MM.1S (cell line): ENCODE measurements around the gene ENOPH1.

Source experiments
- DNase-seq: peaks from one replicate; pipeline ENCODE4 v3.0.0-alpha.2; 2015
- H2AFZ ChIP-seq: fragments of 300-600 bp; sonication (generic); 2 replicates; pipeline ENCODE4 v1.6.0; 2016; ENCODE audit warnings: antibody characterized with exemption, low read length
- H3F3A ChIP-seq: fragments of 300-600 bp; sonication (generic); 2 replicates; pipeline ENCODE4 v1.6.1; 2016; ENCODE audit warnings: mild to moderate bottlenecking, antibody characterized with exemption, low read length, moderate library complexity, mixed read lengths; ENCODE audit not compliant: insufficient read depth
- H3K27ac ChIP-seq: fragments of 300-600 bp; sonication (generic); 2 replicates; pipeline ENCODE4 v1.5.1; 2016; ENCODE audit warnings: mild to moderate bottlenecking, low read length
- H3K27me3 ChIP-seq: fragments of 300-600 bp; sonication (generic); replicated peaks from 2 replicates; pipeline ENCODE4 v1.6.0; 2016; ENCODE audit warnings: low read length; ENCODE audit not compliant: insufficient read depth
- H3K36me3 ChIP-seq: fragments of 300-600 bp; sonication (generic); replicated peaks from 2 replicates; pipeline ENCODE4 v1.6.1; 2016; ENCODE audit warnings: mild to moderate bottlenecking, low read length, mixed read lengths; ENCODE audit not compliant: insufficient read depth
- H3K4me1 ChIP-seq: fragments of 300-600 bp; sonication (generic); 2 replicates; pipeline ENCODE4 v1.6.1; 2016; ENCODE audit warnings: low read length, mixed read lengths
- H3K4me2 ChIP-seq: fragments of 300-600 bp; sonication (generic); 2 replicates; pipeline ENCODE4 v1.6.0; 2016; ENCODE audit warnings: low read depth, low read length
- H3K4me3 ChIP-seq: fragments of 300-600 bp; sonication (generic); 2 replicates; pipeline ENCODE4 v1.5.1; 2016; ENCODE audit warnings: low read length, mixed read lengths
- H3K79me2 ChIP-seq: fragments of 300-600 bp; sonication (generic); 2 replicates; pipeline ENCODE4 v1.6.1; 2016; ENCODE audit warnings: mixed run types, low read length, mixed read lengths
- H3K9ac ChIP-seq: fragments of 300-600 bp; sonication (generic); 2 replicates; pipeline ENCODE4 v1.6.1; 2016; ENCODE audit warnings: low read length, mixed read lengths
- H3K9me2 ChIP-seq: fragments of 300-600 bp; sonication (generic); replicated peaks from 2 replicates; pipeline ENCODE4 v1.6.1; 2016; ENCODE audit warnings: mild to moderate bottlenecking, low read length, mixed read lengths; ENCODE audit not compliant: insufficient read depth
- H3K9me3 ChIP-seq: fragments of 300-600 bp; sonication (generic); replicated peaks from 2 replicates; pipeline ENCODE4 v1.6.1; 2016; ENCODE audit warnings: mild to moderate bottlenecking, low read length, mixed read lengths; ENCODE audit not compliant: insufficient read depth
- H4K20me1 ChIP-seq: fragments of 300-600 bp; sonication (generic); 2 replicates; pipeline ENCODE4 v1.6.1; 2016; ENCODE audit warnings: mild to moderate bottlenecking, low read length, moderate library complexity, mixed read lengths; ENCODE audit not compliant: insufficient read depth
- EZH2 ChIP-seq: fragments of 300-600 bp; sonication (generic); optimal IDR thresholded peaks from 2 replicates; pipeline ENCODE3; 2017; ENCODE audit warnings: low read depth, mild to moderate bottlenecking, antibody characterized with exemption, low read length, mixed read lengths
- EZH2phosphoT487 ChIP-seq: fragments of 300-600 bp; sonication (generic); IDR thresholded peaks from 2 replicates; pipeline ENCODE4 v1.6.1; 2018; ENCODE audit warnings: antibody characterized with exemption, low read length
- TF ChIP-seq, protein P1 (sequence below): fragments of 300-600 bp; sonication (generic); IDR thresholded peaks from 2 replicates; pipeline ENCODE4 v1.5.1; 2016; ENCODE audit warnings: antibody characterized with exemption, low read length, mixed read lengths

The ENOPH1 gene

DNA sequence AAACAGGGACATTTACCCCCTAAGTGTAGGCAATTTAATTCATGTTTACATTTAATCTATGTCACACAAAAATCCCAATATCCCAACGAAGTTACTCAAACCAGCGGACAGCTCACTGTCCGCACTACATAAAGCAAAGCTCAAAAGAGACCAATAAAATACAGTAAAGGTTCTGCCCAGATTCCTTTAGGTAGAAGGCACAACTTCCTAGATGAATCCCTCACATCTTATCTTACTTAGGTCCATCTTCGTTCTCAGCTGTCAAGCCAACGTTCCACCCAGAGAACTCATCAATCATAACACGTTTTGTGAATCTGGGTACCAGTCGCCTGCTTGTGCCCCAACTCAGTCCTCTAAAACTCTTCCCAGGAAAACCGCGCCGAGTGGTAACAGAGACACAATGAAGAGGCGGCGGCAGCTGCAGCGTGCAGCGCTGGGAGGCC, 1.8 kb upstream of the ENOPH1 start:
- Histone ChIP-seq H4K20me1 (peaks cover 57% of the 10 kb centered on the region), H3K4me2 (peak overlapping the region; percentile 80), H3K79me2 (peaks cover 79% of the 10 kb centered on the region), H3F3A (peaks cover 38% of the 10 kb centered on the region), H3K36me3 (peaks cover 33% of the 10 kb centered on the region), H2AFZ (no peak overlapping the region), H3K4me3 (peak overlapping the region; percentile 90), H3K9me2 (no peaks in the 10 kb centered on the region), H3K9me3 (no peaks in the 10 kb centered on the region), H3K27ac (no peak overlapping the region), H3K27me3 (no peaks in the 10 kb centered on the region), H3K4me1 (peaks cover 10% of the 10 kb centered on the region; the same call in 1 of the 2 replicates), H3K9ac (peak overlapping the region; percentile 97)
- no peak for DNase-seq
- TF ChIP-seq EZH2 (no peak), EZH2phosphoT487 (no peak)
- TF ChIP-seq, protein P1, sequence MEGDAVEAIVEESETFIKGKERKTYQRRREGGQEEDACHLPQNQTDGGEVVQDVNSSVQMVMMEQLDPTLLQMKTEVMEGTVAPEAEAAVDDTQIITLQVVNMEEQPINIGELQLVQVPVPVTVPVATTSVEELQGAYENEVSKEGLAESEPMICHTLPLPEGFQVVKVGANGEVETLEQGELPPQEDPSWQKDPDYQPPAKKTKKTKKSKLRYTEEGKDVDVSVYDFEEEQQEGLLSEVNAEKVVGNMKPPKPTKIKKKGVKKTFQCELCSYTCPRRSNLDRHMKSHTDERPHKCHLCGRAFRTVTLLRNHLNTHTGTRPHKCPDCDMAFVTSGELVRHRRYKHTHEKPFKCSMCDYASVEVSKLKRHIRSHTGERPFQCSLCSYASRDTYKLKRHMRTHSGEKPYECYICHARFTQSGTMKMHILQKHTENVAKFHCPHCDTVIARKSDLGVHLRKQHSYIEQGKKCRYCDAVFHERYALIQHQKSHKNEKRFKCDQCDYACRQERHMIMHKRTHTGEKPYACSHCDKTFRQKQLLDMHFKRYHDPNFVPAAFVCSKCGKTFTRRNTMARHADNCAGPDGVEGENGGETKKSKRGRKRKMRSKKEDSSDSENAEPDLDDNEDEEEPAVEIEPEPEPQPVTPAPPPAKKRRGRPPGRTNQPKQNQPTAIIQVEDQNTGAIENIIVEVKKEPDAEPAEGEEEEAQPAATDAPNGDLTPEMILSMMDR = no peak

DNA sequence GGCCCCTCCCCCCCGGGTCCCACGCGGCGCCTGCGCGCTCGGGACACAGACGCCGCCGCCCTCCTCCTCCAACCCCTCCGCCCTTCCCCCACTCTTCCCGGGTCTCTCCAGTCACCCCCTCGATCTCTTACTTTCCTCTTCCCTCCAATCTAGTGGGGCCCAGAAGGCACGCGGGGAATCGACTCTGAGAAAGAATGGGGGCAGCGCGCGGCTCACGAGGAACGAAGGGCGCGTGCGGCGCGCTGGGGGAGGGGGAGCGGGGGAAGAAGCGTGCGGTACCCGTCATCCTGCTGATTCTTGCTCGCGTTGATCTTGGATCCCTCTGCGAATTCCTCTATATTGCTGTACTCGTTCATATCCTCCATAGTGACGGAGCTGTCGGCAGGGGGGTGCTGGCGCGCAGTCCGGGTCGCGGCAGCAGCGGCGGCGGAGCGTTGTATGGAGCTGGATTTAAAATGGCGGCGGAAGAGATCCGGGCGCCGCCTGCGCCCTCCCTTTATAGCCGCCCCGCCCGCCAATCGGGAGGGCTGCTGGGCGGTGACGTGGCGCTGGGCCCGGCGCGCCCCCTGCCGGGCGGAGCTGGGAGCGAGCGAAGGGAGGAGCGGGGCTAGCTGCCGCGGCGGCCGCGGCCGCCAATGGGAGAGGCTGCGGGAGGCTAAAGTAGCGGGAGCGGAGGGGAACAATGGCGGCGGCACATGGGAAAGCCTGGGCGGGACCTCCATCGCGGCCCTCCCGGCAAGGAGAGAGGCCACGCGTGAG, 1.2 kb upstream of the ENOPH1 start:
- DNase-seq = peak; percentile 90
- peaks cover 28% of the 10 kb centered on the region for H3K36me3 ChIP-seq
- H3K9me3 ChIP-seq = no peaks in the 10 kb centered on the region
- H3K4me2 ChIP-seq = peak overlapping the region; percentile 80; the same call in 1 of the 2 replicates
- H3K27me3 ChIP-seq = no peaks in the 10 kb centered on the region
- H3K4me1 ChIP-seq = peaks cover 10% of the 10 kb centered on the region; the same call in 1 of the 2 replicates
- peaks cover 57% of the 10 kb centered on the region for H4K20me1 ChIP-seq
- TF ChIP-seq, protein P1 = peak; percentile 88
- TF ChIP-seq EZH2 = no peak
- TF ChIP-seq EZH2phosphoT487 = no peak
- peaks cover 32% of the 10 kb centered on the region for H3F3A ChIP-seq
- peak overlapping the region; percentile 93 for H3K27ac ChIP-seq
- H2AFZ ChIP-seq = peak overlapping the region; percentile 44; the same call in 1 of the 2 replicates
- peaks cover 85% of the 10 kb centered on the region for H3K79me2 ChIP-seq
- peak overlapping the region; percentile 90 for H3K4me3 ChIP-seq
- H3K9me2 ChIP-seq = no peaks in the 10 kb centered on the region
- H3K9ac ChIP-seq = peak overlapping the region; percentile 97

DNA sequence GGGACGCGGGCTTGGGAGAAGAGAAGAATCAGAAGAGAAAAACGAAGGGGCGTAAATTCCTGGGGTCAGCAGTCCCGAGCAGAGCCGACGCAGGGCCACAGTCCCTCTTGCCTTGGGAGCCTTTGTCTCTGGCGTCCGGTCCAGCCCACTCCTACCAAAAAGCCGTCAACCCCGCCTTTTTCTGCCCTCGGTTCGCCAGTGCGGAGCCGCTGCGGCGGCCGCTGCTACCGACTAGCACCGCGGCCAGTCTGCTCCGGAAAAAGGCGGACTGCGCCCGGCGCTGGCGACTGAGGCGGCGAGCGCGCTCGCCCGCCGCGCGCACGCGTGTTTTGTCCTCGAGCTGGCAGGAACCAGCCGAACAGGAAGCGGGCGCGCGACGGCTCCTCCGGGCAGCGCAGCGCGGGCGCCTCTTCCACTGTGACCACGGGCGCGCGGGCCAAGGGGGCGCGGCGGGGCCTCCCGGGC, 630 bp upstream of the ENOPH1 start:
- Histone ChIP-seq H3K9me2 (no peaks in the 10 kb centered on the region), H3K27ac (peak overlapping the region; percentile 93), H3K36me3 (peaks cover 22% of the 10 kb centered on the region), H3K4me3 (peak overlapping the region; percentile 90), H3F3A (peaks cover 28% of the 10 kb centered on the region), H3K9ac (peak overlapping the region; percentile 97), H3K27me3 (no peaks in the 10 kb centered on the region), H3K79me2 (peaks cover 87% of the 10 kb centered on the region), H3K4me1 (peaks cover 10% of the 10 kb centered on the region; the same call in 1 of the 2 replicates), H2AFZ (peak overlapping the region; percentile 44; the same call in 1 of the 2 replicates), H4K20me1 (peaks cover 52% of the 10 kb centered on the region), H3K9me3 (no peaks in the 10 kb centered on the region), H3K4me2 (peak overlapping the region; percentile 65; the same call in 1 of the 2 replicates)
- no peak for TF ChIP-seq EZH2
- TF ChIP-seq, protein P1 = no peak
- no peak for TF ChIP-seq EZH2phosphoT487
- no peak for DNase-seq
